HepG2 (cell line): ENCODE measurements around the gene DLX6. TPM values are rescaled to one million over a fixed set of nuclear protein-coding genes. Genes with fewer than 3 reads are reported as not detected.

Source experiments
- ARNT ChIP-seq: fragments of 450-650 bp; IDR thresholded peaks from 2 replicates; pipeline ENCODE4 v1.6.1; 2017
- BCL6 ChIP-seq: IDR thresholded peaks from 2 replicates; pipeline ENCODE4 v1.6.1; 2016; ENCODE audit warnings: missing genetic modification reagents, missing compliant biosample characterization
- BCLAF1 ChIP-seq: fragments of 450-650 bp; IDR thresholded peaks from 2 replicates; pipeline ENCODE4 v1.6.1; 2017; ENCODE audit warnings: mild to moderate bottlenecking
- GABPB1 ChIP-seq: IDR thresholded peaks from 2 replicates; pipeline ENCODE4 v1.6.1; 2016; ENCODE audit warnings: mild to moderate bottlenecking, missing genetic modification reagents, moderate library complexity, missing compliant biosample characterization
- GZF1 ChIP-seq: sonication (generic); formaldehyde crosslinking; IDR thresholded peaks from 2 replicates; pipeline ENCODE4 v1.5.1; 2020; ENCODE audit warnings: mild to moderate bottlenecking, missing genetic modification reagents
- HBP1 ChIP-seq: IDR thresholded peaks from 2 replicates; pipeline ENCODE4 v1.6.1; 2016; ENCODE audit warnings: low read depth, control low read depth
- HDAC2 ChIP-seq: sonication (generic); formaldehyde crosslinking; IDR thresholded peaks from 2 replicates; pipeline ENCODE4 v1.4.0; 2020; ENCODE audit warnings: missing genetic modification reagents
- MTA1 ChIP-seq: sonication (generic); formaldehyde crosslinking; IDR thresholded peaks from 2 replicates; pipeline ENCODE4 v1.4.0; 2020; ENCODE audit warnings: missing genetic modification reagents, mild to moderate bottlenecking, borderline replicate concordance
- NR2C2 ChIP-seq: sonication (generic); formaldehyde crosslinking; IDR thresholded peaks from 2 replicates; pipeline ENCODE4 v1.4.0; 2020; ENCODE audit warnings: missing genetic modification reagents, mild to moderate bottlenecking, moderate library complexity, borderline replicate concordance
- PHF20 ChIP-seq: sonication (generic); formaldehyde crosslinking; IDR thresholded peaks from 2 replicates; pipeline ENCODE4 v1.5.0; 2020; ENCODE audit warnings: mild to moderate bottlenecking, missing genetic modification reagents
- RNF219 ChIP-seq: sonication (generic); formaldehyde crosslinking; IDR thresholded peaks from 2 replicates; pipeline ENCODE4 v1.5.0; 2020; ENCODE audit warnings: mild to moderate bottlenecking, missing genetic modification reagents
- SOX13 ChIP-seq, 3 experiments: fragments of 450-650 bp in 1 of 3; sonication (generic) in 1 of 3; formaldehyde crosslinking in 1 of 3; IDR thresholded peaks in 2 of 3; conservative IDR thresholded peaks in 1 of 3; 2 replicates each; pipeline versions ENCODE4 v1.5.0 to v1.6.1; 2016 to 2020; ENCODE audit warnings: antibody characterized with exemption in 1 of 3, mild to moderate bottlenecking in 1 of 3, missing compliant biosample characterization in 1 of 3, missing genetic modification reagents in 1 of 3, moderate library complexity in 1 of 3
- TBL1XR1 ChIP-seq: fragments of 150-350 bp; IDR thresholded peaks from 2 replicates; pipeline ENCODE4 v1.6.1; 2014; ENCODE audit warnings: borderline replicate concordance, low read length; ENCODE audit not compliant: partially characterized antibody
- TEAD2 ChIP-seq: sonication (generic); formaldehyde crosslinking; IDR thresholded peaks from 2 replicates; pipeline ENCODE4 v1.9.0; 2021; ENCODE audit warnings: missing genetic modification reagents
- ZBTB46 ChIP-seq: sonication (generic); formaldehyde crosslinking; IDR thresholded peaks from 2 replicates; pipeline ENCODE4 v1.4.0; 2020; ENCODE audit warnings: mild to moderate bottlenecking, missing genetic modification reagents, borderline replicate concordance
- ZBTB8A ChIP-seq: sonication (generic); formaldehyde crosslinking; IDR thresholded peaks from 2 replicates; pipeline ENCODE4 v1.4.0; 2020; ENCODE audit warnings: mild to moderate bottlenecking, low read depth, missing genetic modification reagents, borderline replicate concordance
- ZIK1 ChIP-seq: sonication (generic); formaldehyde crosslinking; IDR thresholded peaks from 2 replicates; pipeline ENCODE4 v1.5.0; 2020; ENCODE audit warnings: mild to moderate bottlenecking, low read depth, missing genetic modification reagents, borderline replicate concordance
- ZNF24 ChIP-seq: fragments of 450-650 bp; IDR thresholded peaks from 2 replicates; pipeline ENCODE4 v1.6.1; 2017; ENCODE audit warnings: antibody characterized with exemption, mild to moderate bottlenecking
- ZNF451 ChIP-seq: sonication (generic); formaldehyde crosslinking; IDR thresholded peaks from 2 replicates; pipeline ENCODE4 v1.5.0; 2020; ENCODE audit warnings: mild to moderate bottlenecking, missing genetic modification reagents
- ZNF460 ChIP-seq: sonication (generic); formaldehyde crosslinking; IDR thresholded peaks from 2 replicates; pipeline ENCODE4 v1.5.1; 2020; ENCODE audit warnings: missing genetic modification reagents, mild to moderate bottlenecking, borderline replicate concordance
- ZNF562 ChIP-seq: sonication (generic); formaldehyde crosslinking; IDR thresholded peaks from 2 replicates; pipeline ENCODE4 v1.8.0; 2022; ENCODE audit warnings: missing genetic modification reagents, borderline replicate concordance
- ZNF768 ChIP-seq: sonication (generic); formaldehyde crosslinking; IDR thresholded peaks from 2 replicates; pipeline ENCODE4 v1.4.0; 2020; ENCODE audit warnings: missing genetic modification reagents
- polyA plus RNA-seq, 8 experiments: library from polyadenylated mRNA; depleted of rRNA in 3 of 8; stranded (reverse) in 7 of 8; unstranded in 1 of 8; fragments of >200 nt; fragmentation: Illumina TruSeq in 4 of 8; extraction: Trizol in 4 of 8; gene quantifications; 2 replicates each; pipeline versions ENCODE4 v1.2.1 to v1.2.3, GENCODE V29; 2011 to 2016; ENCODE audit warnings: low read depth in 4 of 8, missing spikeins in 1 of 8, mixed read lengths in 1 of 8; ENCODE audit not compliant: insufficient read depth in 1 of 8
- total RNA-seq, 5 experiments: library from RNA; depleted of rRNA; stranded (reverse); fragments of >200 nt; fragmentation: Illumina TruSeq; extraction: Trizol; gene quantifications; 2 replicates each; pipeline ENCODE4 v1.2.3, GENCODE V29; 2016; ENCODE audit warnings: low read depth in 1 of 5

DLX6 gene
- total and polyA plus RNA-seq, 2 of the 13 experiments (the other 11 are each of a cell fraction or from before 2014, with no cell fraction given) = 3.5 to 5.5 TPM

- TF ChIP-seq ZNF460 (no peak), HDAC2 (CRISPR knock-in tag) (no peak), ZNF451 (no peak), ARNT (no peak), GZF1 (CRISPR knock-in tag) (no peak), TEAD2 (CRISPR knock-in tag) (no peak), ZBTB46 (CRISPR knock-in tag) (no peak), GABPB1 (CRISPR knock-in tag) (no peak), BCLAF1 (no peak), ZNF24 (no peak), ZBTB8A (no peak), ZNF562 (CRISPR knock-in tag) (no peak), BCL6 (no peak), TBL1XR1 (no peak), MTA1 (CRISPR knock-in tag) (no peak), RNF219 (no peak), ZIK1 (CRISPR knock-in tag) (no peak), ZNF768 (no peak), SOX13 (IDR thresholded peaks at IDR 0.05) (no peak), SOX13 (CRISPR knock-in tag; conservative IDR thresholded peaks at IDR 0.05 in 1 of 2, IDR thresholded peaks at IDR 0.05 in 1 of 2) (peak in 1 of 2 experiments; percentile 15; a peak in 1 of 4 replicates), HBP1 (CRISPR knock-in tag) (no peak), PHF20 (CRISPR knock-in tag) (no peak), NR2C2 (no peak)
Measured at GRCh38 chr7:97027427-97028234, 22.3 kb downstream of the DLX6 start (continued).
